Inflammatory macrophage treated with lipopolysaccharide for 4 hours (primary cell): Measurements from ENCODE around the gene RAB27B.

ENCODE experiments used
- DNase-seq: peaks from one replicate; pipeline ENCODE4 v3.0.0-alpha.2; 2020

RAB27B gene

DNA sequence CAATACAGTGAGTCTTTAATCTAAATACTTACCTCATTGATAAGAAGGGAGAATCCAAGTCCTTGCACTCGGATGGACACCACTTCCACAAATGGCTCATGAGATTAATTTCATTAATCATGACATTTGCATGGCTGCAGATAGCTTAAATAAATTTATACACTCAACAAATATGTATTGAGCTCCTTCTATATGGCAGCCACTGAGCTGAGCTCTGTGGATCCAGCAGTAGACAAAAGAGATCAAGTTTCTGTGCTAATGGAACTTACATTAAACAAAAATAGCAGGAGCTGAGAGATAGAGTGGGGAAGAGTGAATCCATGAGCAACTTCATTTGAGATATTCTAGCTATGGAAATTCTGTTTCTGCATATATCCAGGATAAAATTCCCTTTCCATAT lies 44.4 kb downstream of the RAB27B start:
- DNase-seq = no peak

DNA sequence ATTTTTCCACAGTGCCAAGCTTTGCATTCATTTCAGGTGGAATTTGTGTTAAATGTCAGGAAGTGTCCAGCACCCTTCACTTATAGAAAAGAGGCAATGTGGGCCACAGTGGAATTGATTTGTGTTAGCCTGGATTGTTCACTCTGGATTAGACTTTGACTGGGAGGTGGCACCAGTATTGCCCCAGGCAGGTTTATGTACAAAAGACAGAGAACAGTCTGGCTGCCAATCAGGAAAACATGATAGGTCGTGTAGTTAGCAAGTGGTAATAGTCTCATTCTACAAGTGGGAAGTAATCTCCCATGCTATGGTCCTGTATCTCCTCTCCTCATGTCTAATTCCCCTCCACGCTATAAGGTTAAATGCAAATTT lies 45.6 kb downstream of the RAB27B start:
- no peak for DNase-seq

DNA sequence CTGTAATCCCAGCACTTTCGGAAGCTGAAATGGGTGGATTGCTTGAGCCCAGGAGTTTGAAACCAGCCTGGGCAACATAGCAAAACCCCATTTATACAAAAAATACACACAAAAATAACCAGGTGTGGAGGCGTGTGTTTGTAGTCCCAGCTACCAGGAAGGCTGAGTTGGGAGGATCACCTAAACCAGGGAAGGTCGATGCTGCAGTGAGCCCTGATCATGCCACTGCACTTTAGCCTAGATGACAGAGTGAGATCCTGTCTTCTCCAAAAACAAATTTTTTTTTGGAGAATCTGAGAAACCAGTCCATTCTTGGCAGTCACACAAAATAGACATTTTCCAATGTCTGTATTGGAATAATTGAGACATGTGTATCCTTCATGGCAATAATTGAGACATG lies 46.8 kb downstream of the RAB27B start:
- DNase-seq = no peak

DNA sequence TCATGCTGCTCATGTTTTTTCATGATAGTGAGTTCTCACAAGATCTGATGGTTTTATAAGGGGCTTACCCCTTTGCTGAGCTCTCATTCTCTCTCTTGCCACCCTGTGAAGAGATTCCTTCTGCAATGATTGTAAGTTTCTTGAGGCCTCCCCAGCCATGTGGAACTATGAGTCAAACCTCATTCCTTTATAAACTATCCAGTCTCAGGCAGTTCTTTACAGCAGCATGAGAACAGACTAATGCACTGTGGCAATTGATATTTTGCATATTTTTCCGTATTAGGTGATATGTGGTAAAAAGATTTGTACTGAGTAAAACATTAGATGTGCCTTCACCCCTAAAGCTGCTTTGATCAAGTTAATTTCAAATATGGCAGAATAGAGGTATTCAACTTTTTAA lies 48.8 kb downstream of the RAB27B start:
- no peak for DNase-seq

DNA sequence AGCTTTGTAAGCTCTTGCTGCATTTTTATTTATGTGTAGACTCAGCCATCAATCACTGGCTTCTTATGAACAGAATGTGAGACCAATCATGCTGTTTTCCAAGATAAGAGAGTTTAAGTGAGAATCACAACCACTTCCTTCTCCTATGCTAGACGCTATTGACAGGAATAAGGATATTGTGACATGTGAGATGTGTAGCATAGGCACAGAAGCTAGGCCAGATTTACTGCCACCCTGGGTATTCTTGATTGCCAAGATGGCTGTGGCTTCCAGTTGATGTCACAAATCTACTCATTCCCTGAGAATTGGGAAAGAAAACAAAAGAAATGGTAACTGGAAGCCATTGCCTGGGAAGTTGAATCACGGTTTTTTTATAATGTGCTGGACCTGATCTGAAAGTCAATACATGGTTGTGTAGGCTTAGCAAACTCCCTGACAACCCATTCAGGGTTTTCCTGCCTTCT lies 49.9 kb downstream of the RAB27B start:
- DNase-seq = no peak

DNA sequence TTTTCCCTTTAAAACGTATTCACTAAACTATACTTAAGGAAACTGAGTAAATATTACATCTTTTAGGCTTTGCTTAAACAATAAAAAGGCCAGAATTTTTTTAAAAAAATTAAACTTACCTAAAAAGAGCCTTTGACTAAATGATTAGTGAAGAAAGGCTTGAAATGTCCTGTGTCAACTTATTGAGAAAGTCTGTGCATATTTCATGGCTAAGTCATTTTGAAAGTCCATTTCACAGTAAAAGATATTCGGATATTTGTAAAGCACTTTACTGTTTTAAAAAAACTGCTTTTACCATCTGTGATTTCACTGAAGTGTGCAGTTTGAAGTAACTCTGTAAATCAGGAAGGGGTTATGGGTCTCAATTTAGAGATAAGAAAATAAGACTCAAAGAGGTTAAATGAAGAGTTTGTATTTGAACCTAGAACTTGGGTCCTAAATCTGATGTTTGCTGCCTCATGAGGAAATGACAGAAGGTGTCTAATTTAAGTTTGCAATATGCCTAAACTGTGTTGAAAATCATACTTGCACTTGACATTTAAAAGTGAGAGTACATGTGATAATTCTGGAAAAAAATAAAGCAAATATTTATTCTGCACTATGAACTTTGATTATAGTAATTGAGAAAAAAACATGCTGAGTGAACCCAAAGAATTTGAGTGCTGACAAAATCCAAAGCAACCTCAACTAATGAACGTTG lies 50.5 kb downstream of the RAB27B start:
- DNase-seq = no peak

DNA sequence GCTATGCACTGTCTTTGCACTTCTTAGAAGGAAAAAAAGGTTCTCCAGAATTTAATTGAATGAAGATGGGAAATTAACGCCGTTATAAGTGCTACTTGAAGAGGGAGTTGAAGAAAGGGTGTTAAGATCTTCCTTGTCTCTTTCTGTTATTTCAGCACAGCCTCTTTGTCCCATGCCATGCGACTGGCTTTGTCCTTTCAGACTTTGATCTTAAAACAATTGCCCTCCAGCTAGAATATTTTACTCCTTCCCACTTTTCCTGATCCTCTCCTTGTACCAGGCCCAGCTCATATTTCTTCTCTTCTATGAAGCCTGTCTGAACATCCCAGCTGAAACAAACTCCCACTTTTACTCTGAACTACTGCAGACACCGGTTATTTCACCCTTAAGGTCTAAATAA lies 51.4 kb downstream of the RAB27B start:
- DNase-seq = no peak

DNA sequence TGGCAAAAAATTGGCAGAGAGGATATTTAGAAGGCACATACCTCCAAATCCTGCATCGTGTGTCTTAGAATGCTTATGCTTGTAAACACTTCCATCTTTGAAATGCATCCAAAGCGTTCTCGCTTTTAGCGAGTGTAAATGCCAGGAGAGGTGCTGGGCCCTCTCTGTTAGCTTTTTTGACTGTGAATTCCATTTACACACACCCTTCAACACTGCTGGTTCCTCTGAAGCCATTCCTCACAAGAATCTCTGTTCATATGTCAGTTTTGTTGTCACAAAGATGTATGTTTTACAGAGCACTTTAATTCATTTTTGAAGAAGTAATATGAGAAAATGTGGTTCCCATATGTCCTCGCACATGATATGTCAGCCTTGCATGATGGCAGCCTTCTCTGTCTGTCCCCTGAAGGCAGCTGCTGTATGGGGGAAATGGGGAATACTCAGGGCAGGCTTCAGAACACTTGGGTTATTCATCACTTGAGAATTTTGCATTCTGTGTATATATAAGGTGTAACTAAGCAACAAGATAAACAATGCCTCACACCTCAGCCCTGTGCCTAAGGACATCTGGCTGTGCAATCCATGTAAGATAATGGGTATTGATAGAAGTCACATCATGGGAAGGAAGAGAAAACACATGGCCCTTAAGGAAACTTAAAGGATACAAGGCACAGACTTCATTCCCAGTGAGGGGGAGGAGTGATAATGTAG lies 52.3 kb downstream of the RAB27B start:
- DNase-seq = no peak

DNA sequence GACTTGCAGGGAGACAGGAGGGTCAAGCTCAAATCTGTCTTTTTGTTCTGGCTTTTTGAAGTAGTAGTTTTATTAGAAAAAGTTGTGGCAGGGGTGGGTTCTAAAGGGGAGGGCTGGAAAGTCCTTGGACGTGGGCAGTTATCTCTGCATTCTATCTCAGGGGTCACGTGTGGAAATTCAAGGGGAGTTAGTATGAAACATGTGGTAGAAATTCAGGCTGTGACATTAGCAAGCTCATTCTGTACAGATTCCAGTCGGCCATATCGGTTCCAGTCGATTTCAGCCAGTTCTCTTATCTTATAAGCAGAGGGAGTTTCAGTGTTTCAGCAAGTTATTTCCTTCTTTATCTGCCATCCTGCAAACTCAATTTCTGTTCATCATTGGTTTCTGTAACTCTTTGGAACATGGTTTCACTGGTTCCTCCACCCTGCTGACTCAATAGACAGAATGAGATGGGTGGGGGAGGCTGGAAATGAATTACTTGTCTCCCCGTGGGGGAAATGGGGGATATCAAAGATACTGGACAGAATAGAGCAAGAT lies 53.0 kb downstream of the RAB27B start:
- no peak for DNase-seq

DNA sequence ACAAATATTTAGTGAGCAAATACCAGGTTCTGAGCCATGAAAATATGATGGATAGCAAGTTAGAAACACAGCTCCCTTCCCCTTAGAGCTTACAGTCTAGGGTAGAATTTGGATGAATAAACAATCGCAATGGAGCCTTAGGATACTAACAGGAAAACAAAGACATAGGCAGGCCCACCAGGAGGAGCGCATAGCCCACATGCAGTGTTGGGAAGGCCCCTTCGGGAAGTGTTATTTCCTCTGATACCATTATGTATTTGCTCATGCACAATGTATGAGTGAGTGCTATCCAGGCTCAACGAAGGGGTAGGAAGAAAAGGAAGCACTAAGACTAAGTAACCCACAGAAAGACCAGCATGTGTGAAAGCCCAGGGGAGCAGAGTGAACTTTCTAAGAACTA lies 54.0 kb downstream of the RAB27B start:
- no peak for DNase-seq

DNA sequence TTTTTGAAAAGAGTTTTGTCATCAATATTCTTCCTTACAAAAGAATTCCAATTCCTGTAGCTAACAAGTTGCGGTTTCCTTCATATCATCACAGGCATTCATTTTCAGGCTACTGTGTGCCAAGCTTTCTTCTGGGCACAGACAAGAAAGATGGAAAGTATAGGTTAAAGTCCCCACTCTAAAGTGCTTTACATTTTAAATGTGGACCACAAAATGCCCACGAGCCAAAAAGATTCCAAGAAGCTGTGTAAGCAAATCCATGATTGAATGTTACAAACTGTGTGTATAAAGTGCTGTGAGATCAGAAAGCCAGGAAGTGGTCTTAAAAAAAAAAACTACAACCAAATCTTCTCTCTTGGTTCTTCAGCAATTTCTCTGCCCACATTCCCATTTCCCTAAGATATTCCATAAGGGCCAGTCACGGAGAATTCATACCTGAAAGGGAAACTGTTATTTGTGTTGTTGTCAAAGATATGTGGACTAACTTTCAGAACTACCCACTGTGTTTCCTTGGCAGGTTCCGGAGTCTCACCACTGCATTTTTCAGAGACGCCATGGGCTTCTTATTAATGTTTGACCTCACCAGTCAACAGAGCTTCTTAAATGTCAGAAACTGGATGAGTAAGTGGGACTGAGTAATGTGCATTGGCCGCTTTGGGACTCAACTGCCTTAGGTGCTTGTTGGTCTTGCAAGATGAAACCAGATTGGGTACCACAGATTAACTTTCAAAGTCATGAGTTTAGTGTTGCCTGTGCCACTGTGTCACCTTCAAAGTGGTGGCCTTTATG lies 55.7 kb downstream of the RAB27B start:
- DNase-seq = no peak

DNA sequence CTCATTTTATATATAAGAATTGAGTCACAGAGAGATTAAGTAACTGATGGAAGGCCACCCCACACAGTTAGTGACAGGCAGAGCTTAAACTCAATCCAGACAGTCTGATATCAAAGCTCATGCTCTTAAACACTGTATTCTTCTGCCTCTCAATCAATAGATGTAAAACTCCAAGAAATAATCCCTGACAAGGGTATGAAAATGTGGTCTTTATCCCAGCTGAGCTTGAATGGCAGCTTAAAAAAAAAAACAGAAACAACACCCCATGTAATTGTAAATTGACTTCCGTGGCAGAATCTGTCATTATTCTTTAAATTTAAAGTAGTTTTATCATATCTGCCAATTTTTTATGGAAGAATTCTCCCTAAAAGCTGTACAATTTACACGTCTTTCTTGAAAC lies 60.1 kb downstream of the RAB27B start:
- no peak for DNase-seq

DNA sequence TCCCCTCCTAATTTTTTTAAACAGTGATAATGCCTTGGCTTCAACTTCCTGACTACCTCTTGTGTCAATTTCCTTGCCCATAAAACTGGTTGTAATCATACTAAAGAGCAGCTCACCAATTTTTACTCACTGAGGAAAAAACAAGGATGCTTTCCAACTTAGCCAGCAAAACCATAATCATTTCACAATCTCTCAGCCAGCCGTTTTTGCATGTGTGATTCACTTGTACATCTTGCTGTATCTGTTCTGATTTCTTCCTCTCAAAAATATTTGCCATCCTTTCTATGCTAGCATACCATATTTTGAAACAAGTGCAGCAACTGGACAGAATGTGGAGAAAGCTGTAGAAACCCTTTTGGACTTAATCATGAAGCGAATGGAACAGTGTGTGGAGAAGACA lies 60.7 kb downstream of the RAB27B start:
- no peak for DNase-seq

DNA sequence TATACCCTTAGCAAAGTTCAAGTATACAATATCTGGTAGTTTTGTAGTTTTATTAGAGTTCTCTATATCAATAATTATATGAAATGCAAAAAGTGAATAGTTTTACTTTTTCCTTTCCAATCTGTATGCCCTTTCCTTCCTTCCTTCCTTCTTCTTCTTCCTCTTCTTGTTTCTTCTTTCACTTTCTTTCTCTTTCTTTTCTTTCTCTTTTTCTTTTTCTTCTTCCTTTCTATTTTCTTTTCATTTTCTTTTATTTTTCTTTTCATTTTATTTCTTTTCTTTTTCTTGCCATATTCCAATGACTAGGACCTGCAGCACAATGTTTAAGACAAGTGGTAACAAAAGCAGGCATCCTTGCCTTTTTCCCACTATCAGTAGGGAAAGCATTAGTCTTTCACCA lies 71.2 kb downstream of the RAB27B start:
- DNase-seq = no peak

DNA sequence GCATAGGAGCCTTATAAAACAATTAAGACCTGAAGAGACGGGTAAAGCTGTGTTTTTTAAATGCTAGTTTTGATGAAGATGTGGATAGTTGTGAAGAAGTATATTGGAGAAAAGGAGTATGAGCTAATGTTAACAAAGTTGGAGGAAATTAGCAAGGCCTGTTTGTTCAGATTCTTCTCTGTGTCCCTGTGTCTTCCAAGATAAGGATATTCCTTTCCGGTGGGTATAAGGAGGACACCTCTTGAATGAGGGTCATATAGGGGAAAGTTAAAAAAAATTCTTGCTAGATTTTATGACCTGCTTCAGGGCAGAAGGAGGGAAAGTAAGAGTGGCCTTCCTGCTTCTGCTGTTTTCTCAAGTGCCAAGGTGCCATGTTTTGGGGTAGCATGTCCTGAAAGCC lies 72.0 kb downstream of the RAB27B start:
- no peak for DNase-seq

DNA sequence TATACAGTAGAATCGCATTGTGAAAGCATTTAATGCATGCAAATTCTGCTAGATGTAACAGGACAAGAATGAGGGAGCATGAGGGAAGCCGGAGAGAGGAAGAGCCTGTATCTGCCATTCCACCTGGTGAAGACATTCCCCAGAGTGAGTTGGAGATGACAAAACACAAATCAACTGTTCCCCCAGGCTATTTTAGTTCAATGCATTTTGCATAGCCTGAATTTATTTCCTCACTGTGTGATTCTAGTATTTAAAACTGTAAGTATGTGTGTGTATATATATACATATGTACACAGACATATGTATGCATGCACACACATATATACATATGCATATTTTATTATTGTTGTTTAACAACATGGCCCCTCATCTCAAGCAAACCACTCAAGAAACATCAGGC lies 76.3 kb downstream of the RAB27B start:
- no peak for DNase-seq

DNA sequence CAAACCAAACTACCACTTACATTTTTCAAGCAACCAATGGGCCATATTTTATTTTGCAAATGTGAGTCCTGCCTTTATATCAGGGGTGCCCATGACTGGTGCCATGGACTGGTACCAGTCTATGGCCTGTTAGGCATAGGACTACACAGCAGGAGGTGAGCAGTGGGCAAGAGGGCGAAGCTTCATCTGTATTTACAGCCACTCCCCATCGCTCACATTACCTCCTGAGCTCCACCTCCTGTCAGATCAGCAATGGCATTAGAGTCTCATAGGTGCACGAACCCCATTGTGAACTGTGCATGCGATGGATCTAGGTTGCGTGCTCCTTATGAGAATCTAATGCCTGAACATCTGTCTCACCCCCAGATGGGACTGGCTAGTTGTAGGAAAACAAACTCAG lies 77.4 kb downstream of the RAB27B start:
- no peak for DNase-seq

DNA sequence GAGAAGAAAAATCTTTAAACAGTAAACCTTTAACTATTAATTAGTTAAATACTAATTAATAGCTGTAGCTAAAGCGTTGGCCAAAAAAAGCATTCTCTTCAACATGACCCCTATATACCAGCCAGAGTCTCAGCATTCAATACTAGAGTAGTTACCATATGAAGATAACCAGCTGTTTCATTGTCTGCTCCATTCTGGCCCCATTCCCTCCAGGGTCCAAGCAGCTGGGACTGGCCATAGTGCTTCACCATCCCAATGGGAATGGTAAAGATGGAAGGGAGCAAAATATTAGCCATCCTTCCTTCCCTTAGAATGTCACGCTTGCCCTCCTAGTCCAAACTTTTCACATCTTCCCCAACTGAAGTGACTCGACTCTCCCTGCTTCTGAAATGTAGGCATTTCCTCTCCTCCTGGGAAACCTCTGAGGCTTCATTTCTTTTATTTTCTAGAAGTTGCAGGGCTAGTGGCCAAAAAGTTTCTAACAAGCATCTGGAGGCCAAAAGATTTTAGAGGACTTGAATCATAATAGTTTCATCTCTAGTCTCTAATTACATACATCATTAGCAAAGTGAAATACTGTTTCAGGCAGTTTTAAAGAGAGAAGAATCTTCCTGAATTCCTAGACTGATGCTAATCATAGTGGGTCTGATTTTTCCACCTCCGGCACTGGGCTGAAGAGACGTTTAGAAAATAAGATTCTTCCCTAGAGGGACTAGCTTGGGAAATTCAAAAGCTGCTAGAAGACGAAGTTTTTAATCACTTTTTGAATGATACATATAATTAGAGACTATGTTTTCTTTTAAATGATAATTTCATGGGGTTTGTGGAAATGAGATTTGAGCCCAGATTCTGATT lies 78.3 kb downstream of the RAB27B start:
- DNase-seq = no peak

DNA sequence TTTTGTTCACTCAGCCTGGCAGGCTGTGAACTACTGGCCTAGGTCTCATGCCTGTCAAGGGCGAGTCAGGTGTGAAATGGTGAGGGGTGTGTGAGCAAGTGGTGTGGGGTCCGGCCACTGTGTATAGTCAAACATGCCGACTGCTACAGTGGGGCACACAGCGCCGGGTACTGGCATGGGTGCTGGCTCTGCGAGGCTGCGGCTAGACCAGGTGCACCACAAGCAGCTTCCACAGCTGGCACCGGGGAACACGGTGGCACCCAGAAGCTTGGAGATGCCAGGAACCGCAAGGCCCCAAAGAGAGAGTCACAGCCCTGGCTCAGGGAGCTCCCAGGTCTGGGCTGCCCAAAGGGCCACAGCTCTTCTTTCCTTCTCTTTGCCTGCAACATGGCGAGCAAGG lies 81.3 kb downstream of the RAB27B start:
- DNase-seq = no peak

DNA sequence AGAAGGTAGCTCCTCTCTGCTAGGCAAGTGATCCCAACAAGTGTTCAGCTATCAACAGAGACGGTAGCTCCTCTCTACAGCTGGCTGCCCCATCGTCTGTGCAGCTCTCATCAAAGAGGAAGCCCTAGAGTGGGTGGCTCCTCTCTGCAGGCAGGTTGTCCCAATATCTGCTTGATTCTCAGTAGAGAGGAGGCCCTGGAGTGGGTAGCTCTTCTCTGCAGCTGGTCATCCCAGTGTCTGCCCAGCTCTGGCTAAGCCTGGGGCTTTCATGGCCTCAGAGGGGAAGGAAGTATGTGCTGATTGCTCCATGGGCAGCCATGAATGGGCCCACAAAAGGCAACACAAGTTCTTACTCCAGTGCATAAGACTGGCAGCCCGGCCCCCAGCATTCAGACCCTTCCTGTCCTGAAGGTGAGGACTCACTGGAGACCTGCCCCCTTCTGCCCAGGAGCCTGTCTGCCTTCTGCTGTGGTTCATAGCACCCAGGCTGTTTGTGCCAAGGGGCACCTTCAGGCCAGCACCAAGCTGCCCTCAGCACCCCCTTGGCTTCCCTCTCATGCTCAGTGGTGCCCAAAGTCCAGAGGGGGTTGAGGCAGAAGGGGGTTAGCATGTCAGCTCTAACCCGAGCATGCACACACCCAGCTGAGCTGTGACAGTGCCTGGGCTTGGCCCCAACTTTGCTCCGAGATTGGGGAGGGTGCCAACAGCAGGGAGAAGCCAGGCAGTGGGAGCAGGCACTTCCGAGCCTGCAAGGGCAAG lies 82.1 kb downstream of the RAB27B start:
- DNase-seq = no peak

DNA sequence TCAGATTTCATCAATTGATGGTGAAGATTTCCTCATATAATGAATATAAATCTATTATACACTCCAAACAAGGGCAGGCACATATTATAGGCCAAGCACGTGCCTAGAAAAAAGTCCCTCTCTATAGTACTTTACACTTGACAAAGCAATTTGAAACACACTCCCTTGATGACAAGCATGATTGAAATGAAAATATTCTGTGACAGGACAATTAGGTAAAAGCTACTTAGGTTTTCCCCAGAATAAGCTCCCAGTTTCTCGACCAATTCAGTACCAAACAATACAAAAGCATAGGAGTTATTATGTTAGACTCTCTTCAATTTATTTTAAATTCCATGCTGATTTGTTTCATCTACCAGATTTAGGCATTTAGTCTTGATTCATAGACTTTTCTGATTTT lies 83.3 kb downstream of the RAB27B start:
- DNase-seq = no peak

DNA sequence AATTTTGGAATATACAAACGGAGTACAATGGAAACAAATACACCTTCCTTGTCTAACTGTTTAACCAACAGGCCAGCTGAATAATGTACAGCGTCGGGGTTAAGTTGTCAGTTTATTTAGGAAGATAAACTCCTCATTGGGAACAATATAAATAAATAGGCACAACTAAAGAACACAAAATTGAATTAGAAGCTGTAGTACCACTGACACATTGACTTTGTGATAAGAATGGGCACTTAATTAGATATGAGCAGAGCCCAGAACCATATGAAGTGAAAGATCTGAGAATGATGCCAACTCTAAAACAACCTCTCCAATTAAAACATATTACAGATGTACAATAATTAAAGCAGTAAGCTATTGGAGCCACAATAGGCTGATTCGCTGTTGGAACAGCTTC lies 86.5 kb downstream of the RAB27B start:
- no peak for DNase-seq
